Activated T-helper 9 cell treated with anti-CD3 and anti-CD28 coated beads, Interleukin-2, amount 50 U/mL, for 16 hours (primary cell): ENCODE results near the gene SEMA3E.
"Not testable (repeated sequence)": the region's sequence is repeated elsewhere in the genome, so short reads cannot be mapped to it uniquely, and the experiment has no call there.

Source experiments
- DNase-seq: peaks from one replicate; pipeline ENCODE4 v3.0.0-alpha.2; 2020; ENCODE audit warnings: low read depth

Gene SEMA3E

GRCh38 chr7:83559887-83560286, 89.1 kb downstream of the SEMA3E start:
- DNase-seq = no peak

DNA sequence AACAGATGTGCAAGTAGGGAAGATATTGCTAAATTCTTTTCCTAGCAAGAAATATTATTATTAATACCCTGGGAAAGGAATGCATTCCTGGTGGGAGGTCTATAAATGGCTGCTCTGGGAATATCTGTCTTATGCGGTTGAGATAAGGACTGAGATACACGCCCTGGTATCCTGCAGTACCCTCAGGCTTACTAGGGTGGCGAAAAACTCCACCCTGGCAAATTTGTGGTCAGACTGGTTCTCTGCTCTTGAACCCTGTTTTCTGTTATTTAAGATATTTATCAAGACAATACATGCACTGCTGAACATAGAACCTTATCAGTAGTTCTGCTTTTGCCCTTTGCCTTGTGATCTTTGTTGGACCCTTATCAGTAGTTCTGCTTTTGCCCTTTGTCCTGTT, 96.4 kb downstream of the SEMA3E start:
- DNase-seq = not testable (repeated sequence)

- no peak for DNase-seq
Observed at GRCh38 chr7:83550100-83550499, 98.8 kb downstream of the SEMA3E start.

DNA sequence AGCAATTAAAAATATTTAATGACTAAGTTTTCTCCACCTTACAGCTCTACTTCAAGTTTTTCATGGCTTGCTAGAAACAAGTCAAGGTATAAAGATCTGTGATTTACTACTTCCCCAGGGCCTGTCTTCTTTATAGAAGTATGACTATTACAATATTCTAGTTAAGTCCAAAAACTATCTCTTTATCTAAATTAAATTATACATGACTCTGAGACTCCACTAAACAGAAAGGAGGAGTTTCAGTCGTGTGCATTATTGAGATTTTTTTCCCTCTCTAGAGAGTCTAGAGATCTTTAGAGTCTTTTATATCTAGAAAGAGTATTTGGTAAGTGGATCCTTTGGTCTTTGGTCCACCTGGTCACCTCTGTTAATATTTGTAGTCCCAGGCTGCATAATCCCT, 100.7 kb downstream of the SEMA3E start:
- no peak for DNase-seq

- no peak for DNase-seq
Observed at GRCh38 chr7:83547526-83547925, 101.4 kb downstream of the SEMA3E start.

DNA sequence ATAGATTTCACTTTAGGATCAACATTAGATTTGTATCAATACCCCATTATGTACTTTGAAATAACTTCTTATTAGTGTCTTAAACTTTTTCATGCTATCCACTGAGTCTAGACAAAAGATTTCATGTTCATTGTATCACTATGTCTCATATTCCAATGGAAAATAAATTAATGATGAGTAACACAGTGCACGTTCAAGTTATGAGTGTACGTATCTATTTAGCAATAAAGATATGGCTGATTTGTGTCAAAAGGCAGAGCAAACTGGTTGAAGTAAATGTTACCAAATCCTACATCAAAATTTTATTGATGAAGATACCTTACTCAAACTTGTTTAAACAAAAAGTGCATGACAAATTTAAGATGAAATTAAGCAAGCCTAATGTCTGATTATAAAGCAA, 102.4 kb downstream of the SEMA3E start:
- no peak for DNase-seq

DNA sequence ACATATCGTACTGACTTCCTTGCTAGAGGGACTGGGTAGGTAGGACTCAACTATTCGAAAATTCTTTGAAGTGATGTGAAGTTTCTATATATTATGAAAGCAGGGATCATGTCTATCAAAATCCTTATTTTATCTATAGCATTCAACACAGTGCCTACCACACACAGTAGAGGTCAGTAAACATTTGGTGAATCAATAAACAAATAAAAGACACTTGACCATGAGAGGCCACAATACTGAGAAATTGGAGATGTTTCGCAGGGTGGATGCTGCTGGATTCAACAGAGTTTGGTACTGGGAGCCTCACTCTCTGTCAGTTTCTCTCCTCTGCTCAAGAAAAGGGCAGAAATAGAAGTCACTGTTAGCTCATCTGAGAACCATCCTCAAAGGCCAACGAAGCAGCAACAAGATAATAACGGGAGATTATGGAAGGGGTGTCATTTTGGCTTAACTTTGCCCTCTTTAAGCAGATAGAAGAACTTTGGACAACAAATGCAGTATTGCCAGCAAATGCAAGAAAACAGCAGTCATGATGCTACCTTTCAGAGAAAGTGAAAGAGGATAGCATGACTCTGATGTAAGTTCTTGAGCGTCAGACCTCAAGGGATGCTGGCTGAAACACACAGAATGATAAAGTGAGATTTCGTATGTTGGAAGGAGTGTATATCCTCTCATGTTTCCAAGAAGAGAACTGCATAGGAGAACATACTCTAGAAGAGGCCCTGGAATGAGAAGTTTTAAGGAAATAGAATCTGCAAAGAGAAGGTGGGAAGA, 107.6 kb downstream of the SEMA3E start:
- DNase-seq = no peak

- no peak for DNase-seq
Observed at GRCh38 chr7:83534488-83534887, 114.5 kb downstream of the SEMA3E start.

DNA sequence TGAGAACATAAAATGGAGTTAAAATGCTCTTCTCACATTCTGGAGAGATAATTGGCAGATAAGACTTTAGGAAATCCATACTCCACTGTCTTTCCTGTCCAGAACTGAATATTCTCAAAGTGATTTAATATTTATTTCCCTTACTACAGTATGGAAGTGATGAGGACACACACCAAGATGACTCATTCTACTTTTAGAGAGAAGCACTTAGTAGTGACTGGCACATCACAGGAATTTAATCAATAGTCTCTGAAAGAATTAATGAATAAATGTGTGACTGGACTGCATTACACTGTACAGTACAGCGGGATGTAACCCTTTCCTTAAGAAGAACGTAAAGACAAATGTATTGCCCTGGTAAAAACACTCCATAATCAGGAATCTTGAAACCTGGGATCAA, 116.7 kb downstream of the SEMA3E start:
- DNase-seq = no peak

- DNase-seq = no peak
Observed at GRCh38 chr7:83531766-83532165, 117.2 kb downstream of the SEMA3E start.

GRCh38 chr7:83528925-83529423, 120.0 kb downstream of the SEMA3E start:
- no peak for DNase-seq

DNA sequence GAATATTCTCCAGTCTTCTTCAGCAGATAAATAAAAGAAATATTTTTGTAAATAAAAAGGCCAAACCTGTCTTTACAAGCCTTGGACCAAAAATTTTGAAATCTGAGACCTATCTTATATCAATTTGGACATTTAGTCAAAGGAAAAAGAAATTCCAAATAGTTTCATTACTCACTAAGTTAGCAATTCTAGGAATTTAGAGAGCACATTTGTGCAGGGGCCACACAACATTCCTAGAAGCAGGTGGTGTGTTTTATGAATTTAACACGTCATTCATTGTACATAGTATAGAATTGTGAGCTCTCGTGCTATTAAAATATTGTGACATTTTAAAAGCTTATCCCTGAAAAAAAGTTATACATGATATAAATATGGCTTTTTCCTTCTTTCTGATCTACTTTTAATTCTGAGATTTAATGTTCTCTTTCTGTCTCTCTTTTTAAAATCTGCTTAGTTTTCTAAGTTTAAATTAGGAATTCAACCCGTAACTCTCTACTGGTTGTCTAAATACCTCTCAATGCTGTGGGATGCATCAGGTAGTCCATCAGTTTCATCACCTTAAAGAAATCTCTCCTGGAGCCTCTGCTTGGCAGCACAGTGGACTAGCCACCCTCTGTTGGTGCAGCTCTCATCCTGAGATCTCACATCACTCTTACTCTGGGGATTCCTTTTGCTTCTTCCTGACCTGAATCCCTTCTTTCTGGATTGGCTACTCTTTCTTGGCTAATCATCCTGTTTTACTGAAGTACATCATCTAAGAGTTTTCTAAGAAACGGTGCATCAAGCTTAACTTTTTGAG, 124.5 kb downstream of the SEMA3E start:
- no peak for DNase-seq

GRCh38 chr7:83520726-83521125, 128.2 kb downstream of the SEMA3E start:
- DNase-seq = no peak

DNA sequence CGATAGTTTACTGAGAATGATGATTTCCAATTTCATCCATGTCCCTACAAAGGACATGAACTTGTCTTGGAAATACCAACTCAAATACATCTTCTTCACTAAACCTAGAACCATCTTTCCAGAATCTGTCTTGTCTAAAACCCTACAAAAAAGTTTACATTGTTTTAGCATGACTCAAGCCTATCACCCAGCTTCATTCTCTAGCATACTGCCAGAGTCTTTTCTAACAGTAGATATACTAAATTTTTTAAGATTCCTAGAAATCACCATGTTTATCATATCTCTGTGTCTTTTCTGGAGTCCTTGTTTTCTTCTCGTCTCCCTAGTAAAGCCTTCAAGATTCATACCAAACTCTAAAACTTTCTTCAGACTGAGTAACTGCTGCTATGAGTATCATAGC, 129.7 kb downstream of the SEMA3E start:
- no peak for DNase-seq

- DNase-seq = no peak
Observed at GRCh38 chr7:83517035-83517700, 131.8 kb downstream of the SEMA3E start.

DNA sequence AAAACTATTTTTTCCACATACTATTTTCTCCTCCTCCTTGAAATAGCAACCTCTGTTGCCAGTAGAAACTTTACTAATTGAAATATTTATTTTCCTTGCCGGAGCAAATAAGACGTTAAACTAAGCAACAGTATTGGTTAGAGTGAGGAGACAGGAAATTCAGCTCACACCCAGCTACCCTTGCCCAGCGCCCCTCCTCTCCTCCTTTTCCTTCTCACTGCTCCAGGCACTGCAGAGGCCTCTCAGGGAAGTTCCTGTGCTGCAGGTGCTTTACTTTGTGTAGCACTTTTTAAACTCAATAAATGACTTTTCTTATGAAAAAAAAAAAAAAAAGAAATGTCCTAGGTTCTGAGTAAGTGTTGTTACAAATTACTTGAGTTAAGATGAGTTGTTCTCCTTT, 134.0 kb downstream of the SEMA3E start:
- DNase-seq = no peak

DNA sequence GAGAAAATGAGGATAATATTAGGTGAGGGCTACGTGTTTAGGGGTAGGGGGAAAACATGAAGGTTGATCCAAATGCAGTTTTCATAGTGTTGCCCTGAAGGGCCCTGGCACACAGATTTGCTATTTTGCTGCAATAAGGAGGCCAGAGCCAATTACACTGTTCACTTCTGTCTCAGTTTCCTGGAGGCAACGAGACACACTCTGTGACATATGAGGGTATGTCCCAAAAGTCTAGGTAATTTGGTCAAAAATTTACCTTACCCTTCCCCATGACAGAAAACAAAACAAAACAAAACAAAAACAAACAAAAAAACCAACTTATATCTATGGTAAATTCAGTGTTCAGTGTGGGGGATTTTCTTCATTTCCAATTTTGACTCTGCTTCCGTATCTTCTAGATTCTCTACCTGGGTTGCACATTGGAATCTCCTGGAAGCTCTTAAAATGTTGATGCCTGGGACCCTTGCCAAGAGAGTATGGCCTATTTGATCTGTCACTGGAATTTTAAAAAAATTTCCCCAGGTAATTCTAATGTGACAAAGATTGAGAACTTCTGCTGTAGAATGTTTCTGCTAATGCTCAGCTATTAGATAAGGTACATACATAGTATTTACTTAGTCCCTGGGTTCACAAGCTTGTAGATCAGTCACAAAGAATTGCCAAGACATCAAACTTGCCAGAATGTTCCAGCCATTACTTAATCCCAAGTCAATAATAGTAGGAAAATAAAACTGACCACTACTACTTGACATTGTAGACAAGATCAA, 139.5 kb downstream of the SEMA3E start:
- no peak for DNase-seq

- no peak for DNase-seq
Observed at GRCh38 chr7:83504330-83504729, 144.6 kb downstream of the SEMA3E start.

GRCh38 chr7:83502636-83503035, 146.3 kb downstream of the SEMA3E start:
- no peak for DNase-seq

DNA sequence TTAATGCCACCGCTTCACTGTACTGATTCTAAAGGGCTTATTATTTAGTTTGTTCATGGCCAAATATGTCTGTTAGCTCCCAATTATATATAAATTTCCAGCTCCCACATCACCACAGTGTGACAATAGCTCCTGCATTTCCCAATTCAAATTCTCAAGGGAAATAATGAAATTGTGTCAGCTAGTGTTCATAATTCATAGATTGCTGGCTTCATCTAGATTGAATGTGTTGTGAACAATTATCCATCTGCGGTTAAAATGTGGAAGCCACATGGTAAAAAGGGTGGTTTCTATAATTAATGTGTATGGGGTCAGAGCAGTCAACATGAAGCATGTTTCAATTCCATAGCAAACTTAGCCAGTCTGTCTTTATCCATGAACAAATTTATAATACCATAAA, 154.3 kb downstream of the SEMA3E start:
- no peak for DNase-seq

- DNase-seq = no peak
Observed at GRCh38 chr7:83492802-83493201, 156.1 kb downstream of the SEMA3E start.

GRCh38 chr7:83487801-83488200, 161.1 kb downstream of the SEMA3E start:
- no peak for DNase-seq
